Measurements from ENCODE around the gene MSRB1.

The MSRB1 gene

GRCh38 chr16:1895949-1896675 lies 46.9 kb downstream of the MSRB1 start:
- no peak for DNase-seq (ENCODE audit: low spot score)

- DNase-seq (ENCODE audit: low spot score): no peak
Measured at GRCh38 chr16:1895068-1895467, 47.9 kb downstream of the MSRB1 start.

GRCh38 chr16:1890708-1891050 lies 52.3 kb downstream of the MSRB1 start:
- DNase-seq (ENCODE audit: low spot score): no peak

- DNase-seq (ENCODE audit: low spot score): no peak
Measured at GRCh38 chr16:1890024-1890707, 52.8 kb downstream of the MSRB1 start.
